NB4 (cell line): Measurements from ENCODE around the gene ADGRL2.

ENCODE experiments used
- DNase-seq: peaks from one replicate; pipeline ENCODE4 v3.0.0; 2010; ENCODE audit warnings: low read depth
- H3K4me3 ChIP-seq: one replicate; pipeline ENCODE4 v1.5.1; 2011; ENCODE audit warnings: mild to moderate bottlenecking, low read depth, low read length, moderate library complexity
- MYC ChIP-seq: IDR thresholded peaks from 2 replicates; pipeline ENCODE4 v1.6.1; 2011; ENCODE audit warnings: low read depth, low read length
- POLR2A ChIP-seq: IDR thresholded peaks from 2 replicates; pipeline ENCODE4 v1.6.1; 2011; ENCODE audit warnings: mild to moderate bottlenecking; ENCODE audit not compliant: insufficient read length; ENCODE audit errors: extremely low read depth
- TF ChIP-seq, protein P1 (sequence below): IDR thresholded peaks from 2 replicates; pipeline ENCODE4 v1.6.1; 2011; ENCODE audit warnings: low read depth, low read length
- TF ChIP-seq, protein P2 (sequence below): IDR thresholded peaks from one replicate; pipeline ENCODE4 v1.5.1; 2012; ENCODE audit warnings: low read depth, low read length

ADGRL2 gene

DNA sequence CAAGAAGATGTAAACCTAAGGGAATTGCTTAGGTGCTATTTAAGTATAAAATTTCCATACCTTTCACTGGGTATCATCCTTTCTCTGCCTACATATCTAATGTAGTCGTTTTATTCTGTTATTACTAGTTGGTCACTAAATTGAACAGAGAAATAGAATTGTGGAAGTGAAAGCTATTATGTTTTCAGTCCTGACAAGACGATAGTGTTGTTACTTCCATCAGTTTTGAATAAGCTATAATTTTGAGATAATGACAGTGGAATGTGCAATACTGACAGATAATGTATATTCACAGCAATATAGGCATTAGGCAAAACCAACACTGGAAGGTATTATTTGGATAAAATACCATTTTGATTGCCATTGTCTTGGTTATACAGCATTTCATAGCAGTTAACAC, 181.8 kb downstream of the ADGRL2 start:
- TF ChIP-seq POLR2A: no peak
- TF ChIP-seq, protein P1, sequence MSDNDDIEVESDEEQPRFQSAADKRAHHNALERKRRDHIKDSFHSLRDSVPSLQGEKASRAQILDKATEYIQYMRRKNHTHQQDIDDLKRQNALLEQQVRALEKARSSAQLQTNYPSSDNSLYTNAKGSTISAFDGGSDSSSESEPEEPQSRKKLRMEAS: no peak
- TF ChIP-seq, protein P2, sequence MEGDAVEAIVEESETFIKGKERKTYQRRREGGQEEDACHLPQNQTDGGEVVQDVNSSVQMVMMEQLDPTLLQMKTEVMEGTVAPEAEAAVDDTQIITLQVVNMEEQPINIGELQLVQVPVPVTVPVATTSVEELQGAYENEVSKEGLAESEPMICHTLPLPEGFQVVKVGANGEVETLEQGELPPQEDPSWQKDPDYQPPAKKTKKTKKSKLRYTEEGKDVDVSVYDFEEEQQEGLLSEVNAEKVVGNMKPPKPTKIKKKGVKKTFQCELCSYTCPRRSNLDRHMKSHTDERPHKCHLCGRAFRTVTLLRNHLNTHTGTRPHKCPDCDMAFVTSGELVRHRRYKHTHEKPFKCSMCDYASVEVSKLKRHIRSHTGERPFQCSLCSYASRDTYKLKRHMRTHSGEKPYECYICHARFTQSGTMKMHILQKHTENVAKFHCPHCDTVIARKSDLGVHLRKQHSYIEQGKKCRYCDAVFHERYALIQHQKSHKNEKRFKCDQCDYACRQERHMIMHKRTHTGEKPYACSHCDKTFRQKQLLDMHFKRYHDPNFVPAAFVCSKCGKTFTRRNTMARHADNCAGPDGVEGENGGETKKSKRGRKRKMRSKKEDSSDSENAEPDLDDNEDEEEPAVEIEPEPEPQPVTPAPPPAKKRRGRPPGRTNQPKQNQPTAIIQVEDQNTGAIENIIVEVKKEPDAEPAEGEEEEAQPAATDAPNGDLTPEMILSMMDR: no peak
- TF ChIP-seq MYC: no peak
- no peak overlapping the region for H3K4me3 ChIP-seq
- no peak for DNase-seq

DNA sequence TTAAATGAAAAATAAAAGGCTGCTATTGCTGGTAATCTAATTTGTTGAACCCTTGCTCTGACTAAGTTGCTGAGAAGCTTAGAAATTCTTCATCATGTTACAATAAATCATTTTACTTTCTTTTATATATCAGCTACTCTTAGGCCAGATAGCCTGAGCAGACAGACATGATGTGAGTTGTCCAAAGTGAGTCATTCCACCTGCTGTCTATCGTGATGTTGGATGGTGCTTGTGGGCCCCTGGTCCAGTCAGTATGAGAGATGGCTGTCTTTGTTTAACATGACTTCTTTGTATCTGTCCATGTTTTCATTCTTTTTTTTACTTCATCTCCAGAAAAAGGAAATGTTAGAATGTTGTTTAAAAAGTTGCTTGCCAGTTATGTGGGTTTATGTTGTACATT, 188.8 kb downstream of the ADGRL2 start:
- H3K4me3 ChIP-seq: no peak overlapping the region
- no peak for DNase-seq
- TF ChIP-seq, protein P2: no peak
- TF ChIP-seq, protein P1: no peak
- TF ChIP-seq MYC: no peak
- no peak for TF ChIP-seq POLR2A

DNA sequence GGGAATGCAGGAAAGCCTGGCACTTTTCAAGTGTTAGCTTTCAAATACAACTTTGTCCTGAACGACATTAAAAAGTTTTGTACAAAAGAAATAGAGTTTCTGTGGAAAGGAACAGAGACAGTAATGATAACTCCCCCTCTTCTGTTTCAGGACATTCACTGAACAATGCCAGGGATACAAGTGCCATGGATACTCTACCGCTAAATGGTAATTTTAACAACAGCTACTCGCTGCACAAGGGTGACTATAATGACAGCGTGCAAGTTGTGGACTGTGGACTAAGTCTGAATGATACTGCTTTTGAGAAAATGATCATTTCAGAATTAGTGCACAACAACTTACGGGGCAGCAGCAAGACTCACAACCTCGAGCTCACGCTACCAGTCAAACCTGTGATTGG, 189.5 kb downstream of the ADGRL2 start:
- no peak overlapping the region for H3K4me3 ChIP-seq
- TF ChIP-seq, protein P2: no peak
- TF ChIP-seq POLR2A: no peak
- TF ChIP-seq MYC: no peak
- TF ChIP-seq, protein P1: no peak
- no peak for DNase-seq

DNA sequence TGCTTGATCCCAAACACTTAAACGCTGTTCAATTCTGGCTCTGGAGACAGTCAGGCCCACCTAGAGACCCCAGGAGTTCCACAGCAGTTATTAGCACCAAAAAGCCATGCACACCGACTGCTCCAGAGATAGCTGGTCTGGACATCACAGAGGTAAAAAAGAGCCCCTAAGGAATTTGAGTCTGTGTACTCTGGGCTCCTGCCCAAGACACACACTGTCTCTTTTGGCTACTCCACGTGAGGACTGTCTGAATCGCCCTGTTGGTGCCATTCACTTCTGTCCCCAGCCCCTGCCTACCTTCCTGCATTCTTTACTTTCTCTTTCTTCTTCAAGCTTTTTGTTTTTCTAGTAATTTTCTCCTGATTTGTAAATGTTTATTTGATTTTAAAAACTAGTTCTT, 197.4 kb downstream of the ADGRL2 start:
- no peak for DNase-seq
- TF ChIP-seq, protein P1: no peak
- TF ChIP-seq, protein P2: no peak
- TF ChIP-seq MYC (no peak), POLR2A (no peak)
- no peak overlapping the region for H3K4me3 ChIP-seq

DNA sequence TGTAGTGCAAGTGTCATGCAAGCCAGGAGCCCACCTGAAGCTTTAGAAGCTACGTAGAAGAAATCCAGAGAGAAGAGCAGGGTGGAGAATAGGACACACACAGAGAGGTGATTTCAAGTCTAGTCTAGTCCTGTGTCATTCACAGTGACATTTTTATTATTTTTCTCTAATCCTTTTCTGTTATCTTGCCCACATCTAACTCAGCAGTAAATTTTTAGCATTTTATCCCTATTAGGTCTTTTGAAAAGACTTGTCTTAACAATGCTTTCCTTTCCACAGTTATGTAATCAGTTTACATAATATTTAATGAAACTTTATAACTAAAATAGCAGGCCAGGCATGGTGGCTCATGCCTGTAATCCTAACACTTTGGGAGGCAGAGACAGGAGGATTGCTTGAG, 198.6 kb downstream of the ADGRL2 start:
- H3K4me3 ChIP-seq: no peak overlapping the region
- TF ChIP-seq POLR2A: no peak
- TF ChIP-seq, protein P2: no peak
- TF ChIP-seq, protein P1: no peak
- TF ChIP-seq MYC: no peak
- no peak for DNase-seq

DNA sequence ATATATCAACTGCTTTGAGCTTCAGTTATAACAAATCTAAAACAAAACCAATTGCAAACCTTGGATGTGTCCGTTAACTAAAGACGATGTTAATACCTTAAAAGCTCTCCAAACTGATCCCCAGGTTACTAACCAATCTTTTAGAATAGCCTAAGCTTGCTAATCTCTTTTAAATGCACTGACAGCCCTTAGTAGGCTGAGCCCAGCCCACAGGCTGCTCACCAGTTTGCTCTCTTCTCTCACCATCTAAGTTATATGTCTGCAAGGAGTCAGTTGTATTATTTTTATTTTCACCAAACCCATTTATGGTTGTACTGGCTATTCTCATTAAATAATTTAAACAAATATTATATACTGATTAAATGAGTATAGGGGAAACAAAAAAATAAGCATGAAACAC, 199.5 kb downstream of the ADGRL2 start:
- DNase-seq: no peak
- H3K4me3 ChIP-seq: no peak overlapping the region
- TF ChIP-seq, protein P1: no peak
- no peak for TF ChIP-seq POLR2A
- TF ChIP-seq, protein P2: no peak
- no peak for TF ChIP-seq MYC
